Measurements from ENCODE around the gene MAD1L1.

MAD1L1 gene

GRCh38 chr7:1893036-1893435 lies 339.7 kb downstream of the MAD1L1 start:
- H3K4me1 ChIP-seq (ENCODE audit: control insufficient read depth, insufficient read depth, low read length), result no peaks in the 10 kb centered on the region
- H3K9ac ChIP-seq (ENCODE audit: low read depth, low read length), result no peak overlapping the region
- H3K27me3 ChIP-seq (ENCODE audit: control insufficient read depth, insufficient read depth, low read length), result no peaks in the 10 kb centered on the region
- peaks cover 9% of the 10 kb centered on the region for H3K36me3 ChIP-seq (ENCODE audit: control insufficient read depth, insufficient read depth, low read length)
- H3K4me3 ChIP-seq (ENCODE audit: low read depth, low read length), result no peak overlapping the region
- peaks cover 5% of the 10 kb centered on the region for H3K9me3 ChIP-seq (ENCODE audit: control insufficient read depth, insufficient read depth, low read length)
- no peak overlapping the region for H3K27ac ChIP-seq (ENCODE audit: low read depth, low read length)

GRCh38 chr7:1892011-1892965 lies 340.5 kb downstream of the MAD1L1 start:
- peaks cover 16% of the 10 kb centered on the region for H3K36me3 ChIP-seq (ENCODE audit: control insufficient read depth, insufficient read depth, low read length)
- H3K9ac ChIP-seq (ENCODE audit: low read depth, low read length), result no peak overlapping the region
- no peaks in the 10 kb centered on the region for H3K27me3 ChIP-seq (ENCODE audit: control insufficient read depth, insufficient read depth, low read length)
- no peak overlapping the region for H3K4me3 ChIP-seq (ENCODE audit: low read depth, low read length)
- H3K4me1 ChIP-seq (ENCODE audit: control insufficient read depth, insufficient read depth, low read length), result no peaks in the 10 kb centered on the region
- H3K27ac ChIP-seq (ENCODE audit: low read depth, low read length), result no peak overlapping the region
- H3K9me3 ChIP-seq (ENCODE audit: control insufficient read depth, insufficient read depth, low read length), result peaks cover 12% of the 10 kb centered on the region

GRCh38 chr7:1890289-1891235 lies 342.2 kb downstream of the MAD1L1 start:
- Histone ChIP-seq H3K36me3 (ENCODE audit: control insufficient read depth, insufficient read depth, low read length) (peaks cover 16% of the 10 kb centered on the region), H3K9me3 (ENCODE audit: control insufficient read depth, insufficient read depth, low read length) (peaks cover 13% of the 10 kb centered on the region), H3K27ac (ENCODE audit: low read depth, low read length) (no peak overlapping the region), H3K4me3 (ENCODE audit: low read depth, low read length) (no peak overlapping the region), H3K27me3 (ENCODE audit: control insufficient read depth, insufficient read depth, low read length) (no peaks in the 10 kb centered on the region), H3K4me1 (ENCODE audit: control insufficient read depth, insufficient read depth, low read length) (no peaks in the 10 kb centered on the region), H3K9ac (ENCODE audit: low read depth, low read length) (no peak overlapping the region)

GRCh38 chr7:1889556-1890181 lies 343.1 kb downstream of the MAD1L1 start:
- Histone ChIP-seq H3K9ac (ENCODE audit: low read depth, low read length) (no peak overlapping the region), H3K4me1 (ENCODE audit: control insufficient read depth, insufficient read depth, low read length) (no peaks in the 10 kb centered on the region), H3K27me3 (ENCODE audit: control insufficient read depth, insufficient read depth, low read length) (no peaks in the 10 kb centered on the region), H3K9me3 (ENCODE audit: control insufficient read depth, insufficient read depth, low read length) (peaks cover 13% of the 10 kb centered on the region), H3K36me3 (ENCODE audit: control insufficient read depth, insufficient read depth, low read length) (peaks cover 16% of the 10 kb centered on the region), H3K4me3 (ENCODE audit: low read depth, low read length) (no peak overlapping the region), H3K27ac (ENCODE audit: low read depth, low read length) (no peak overlapping the region)

GRCh38 chr7:1889091-1889490 lies 343.7 kb downstream of the MAD1L1 start:
- Histone ChIP-seq H3K4me1 (ENCODE audit: control insufficient read depth, insufficient read depth, low read length) (no peaks in the 10 kb centered on the region), H3K9me3 (ENCODE audit: control insufficient read depth, insufficient read depth, low read length) (peaks cover 13% of the 10 kb centered on the region), H3K9ac (ENCODE audit: low read depth, low read length) (no peak overlapping the region), H3K27ac (ENCODE audit: low read depth, low read length) (no peak overlapping the region), H3K27me3 (ENCODE audit: control insufficient read depth, insufficient read depth, low read length) (no peaks in the 10 kb centered on the region), H3K36me3 (ENCODE audit: control insufficient read depth, insufficient read depth, low read length) (peaks cover 16% of the 10 kb centered on the region), H3K4me3 (ENCODE audit: low read depth, low read length) (no peak overlapping the region)

GRCh38 chr7:1888425-1888824 lies 344.3 kb downstream of the MAD1L1 start:
- Histone ChIP-seq H3K4me3 (ENCODE audit: low read depth, low read length) (no peak overlapping the region), H3K4me1 (ENCODE audit: control insufficient read depth, insufficient read depth, low read length) (no peaks in the 10 kb centered on the region), H3K36me3 (ENCODE audit: control insufficient read depth, insufficient read depth, low read length) (peaks cover 16% of the 10 kb centered on the region), H3K9me3 (ENCODE audit: control insufficient read depth, insufficient read depth, low read length) (peaks cover 13% of the 10 kb centered on the region), H3K27me3 (ENCODE audit: control insufficient read depth, insufficient read depth, low read length) (no peaks in the 10 kb centered on the region), H3K9ac (ENCODE audit: low read depth, low read length) (no peak overlapping the region), H3K27ac (ENCODE audit: low read depth, low read length) (no peak overlapping the region)

- no peak overlapping the region for H3K27ac ChIP-seq (ENCODE audit: low read depth, low read length)
- peaks cover 16% of the 10 kb centered on the region for H3K36me3 ChIP-seq (ENCODE audit: control insufficient read depth, insufficient read depth, low read length)
- no peaks in the 10 kb centered on the region for H3K4me1 ChIP-seq (ENCODE audit: control insufficient read depth, insufficient read depth, low read length)
Observed at GRCh38 chr7:1887251-1887650, 345.5 kb downstream of the MAD1L1 start.

GRCh38 chr7:1886361-1887064 lies 346.2 kb downstream of the MAD1L1 start:
- Histone ChIP-seq H3K27ac (ENCODE audit: low read depth, low read length) (no peak overlapping the region), H3K36me3 (ENCODE audit: control insufficient read depth, insufficient read depth, low read length) (peaks cover 16% of the 10 kb centered on the region)

More at GRCh38 chr7:1887251-1887650, 345.5 kb downstream of the MAD1L1 start:
- Histone ChIP-seq H3K4me3 (ENCODE audit: low read depth, low read length) (no peak overlapping the region), H3K9ac (ENCODE audit: low read depth, low read length) (no peak overlapping the region), H3K27me3 (ENCODE audit: control insufficient read depth, insufficient read depth, low read length) (no peaks in the 10 kb centered on the region), H3K9me3 (ENCODE audit: control insufficient read depth, insufficient read depth, low read length) (peaks cover 13% of the 10 kb centered on the region)

GRCh38 chr7:1885465-1886226 lies 347.1 kb downstream of the MAD1L1 start:
- H3K4me3 ChIP-seq (ENCODE audit: low read depth, low read length), result no peak overlapping the region
- H3K9ac ChIP-seq (ENCODE audit: low read depth, low read length), result no peak overlapping the region
- no peaks in the 10 kb centered on the region for H3K27me3 ChIP-seq (ENCODE audit: control insufficient read depth, insufficient read depth, low read length)
- peaks cover 13% of the 10 kb centered on the region for H3K9me3 ChIP-seq (ENCODE audit: control insufficient read depth, insufficient read depth, low read length)
- no peaks in the 10 kb centered on the region for H3K4me1 ChIP-seq (ENCODE audit: control insufficient read depth, insufficient read depth, low read length)
- no peak overlapping the region for H3K27ac ChIP-seq (ENCODE audit: low read depth, low read length)
- H3K36me3 ChIP-seq (ENCODE audit: control insufficient read depth, insufficient read depth, low read length), result peaks cover 16% of the 10 kb centered on the region

More at GRCh38 chr7:1886361-1887064, 346.2 kb downstream of the MAD1L1 start:
- Histone ChIP-seq H3K9me3 (ENCODE audit: control insufficient read depth, insufficient read depth, low read length) (peaks cover 13% of the 10 kb centered on the region), H3K9ac (ENCODE audit: low read depth, low read length) (no peak overlapping the region), H3K4me1 (ENCODE audit: control insufficient read depth, insufficient read depth, low read length) (no peaks in the 10 kb centered on the region), H3K27me3 (ENCODE audit: control insufficient read depth, insufficient read depth, low read length) (no peaks in the 10 kb centered on the region), H3K4me3 (ENCODE audit: low read depth, low read length) (no peak overlapping the region)
